Progenitor cell of endocrine pancreas (in vitro differentiated cells): ENCODE data around the gene RNF213. TPM values are rescaled to one million over a fixed set of nuclear protein-coding genes. Genes with fewer than 3 reads are reported as not detected.

ENCODE experiments used
- DNase-seq: peaks from one replicate; pipeline ENCODE4 v3.0.0; 2021; ENCODE audit warnings: low spot score; ENCODE audit not compliant: unreplicated experiment
- H3K27ac Mint-ChIP-seq: 2 replicates; pipeline ENCODE4 v1.8.0; 2021; ENCODE audit warnings: mild to moderate bottlenecking, moderate library complexity, mixed read lengths
- H3K27me3 Mint-ChIP-seq: 2 replicates; pipeline ENCODE4 v1.8.0; 2021; ENCODE audit warnings: mixed read lengths
- H3K36me3 Mint-ChIP-seq: 2 replicates; pipeline ENCODE4 v1.8.0; 2022; ENCODE audit warnings: mixed read lengths; ENCODE audit not compliant: insufficient read depth
- H3K4me1 Mint-ChIP-seq: 2 replicates; pipeline ENCODE4 v1.8.0; 2021; ENCODE audit warnings: low read depth, mixed read lengths
- H3K4me3 Mint-ChIP-seq: 2 replicates; pipeline ENCODE4 v1.8.0; 2021; ENCODE audit warnings: low read depth, mild to moderate bottlenecking, moderate library complexity, mixed read lengths
- H3K9me3 Mint-ChIP-seq: 2 replicates; pipeline ENCODE4 v1.8.0; 2021; ENCODE audit warnings: low read depth, mixed read lengths
- long read RNA-seq: library from polyadenylated mRNA; unstranded; transcript quantifications from one replicate; pipeline ENCODE4 v2.0.0, GENCODE V29; 2020
- total RNA-seq: library from RNA; stranded (reverse); gene quantifications from 2 replicates; pipeline ENCODE4 v1.2.1, GENCODE V29; 2021
- TF ChIP-seq, protein P1 (sequence below): fragments of 200-600 bp; sonication (generic); IDR thresholded peaks from one replicate; pipeline ENCODE4 v1.5.0; 2021; ENCODE audit warnings: antibody characterized with exemption, mild to moderate bottlenecking; ENCODE audit not compliant: unreplicated experiment

The RNF213 gene
- total RNA-seq: 57.6 and 61.9 TPM in 2 replicates
- long read RNA-seq, partial matches to known transcripts: 12 of 18 reads
- long read RNA-seq, other reads (novel, unspliced or antisense): 6 of 18 reads

- Mint-ChIP-seq H3K36me3 (peaks cover 1% of the 10 kb centered on the region), H3K27ac (peak within 1 kb of the TSS; percentile 93), H3K9me3 (no peaks in the 10 kb centered on the region), H3K27me3 (peaks cover 9% of the 10 kb centered on the region), H3K4me3 (peak within 1 kb of the TSS; percentile 86), H3K4me1 (peaks cover 15% of the 10 kb centered on the region)
- peak; percentile 46 for DNase-seq
- TF ChIP-seq, protein P1, sequence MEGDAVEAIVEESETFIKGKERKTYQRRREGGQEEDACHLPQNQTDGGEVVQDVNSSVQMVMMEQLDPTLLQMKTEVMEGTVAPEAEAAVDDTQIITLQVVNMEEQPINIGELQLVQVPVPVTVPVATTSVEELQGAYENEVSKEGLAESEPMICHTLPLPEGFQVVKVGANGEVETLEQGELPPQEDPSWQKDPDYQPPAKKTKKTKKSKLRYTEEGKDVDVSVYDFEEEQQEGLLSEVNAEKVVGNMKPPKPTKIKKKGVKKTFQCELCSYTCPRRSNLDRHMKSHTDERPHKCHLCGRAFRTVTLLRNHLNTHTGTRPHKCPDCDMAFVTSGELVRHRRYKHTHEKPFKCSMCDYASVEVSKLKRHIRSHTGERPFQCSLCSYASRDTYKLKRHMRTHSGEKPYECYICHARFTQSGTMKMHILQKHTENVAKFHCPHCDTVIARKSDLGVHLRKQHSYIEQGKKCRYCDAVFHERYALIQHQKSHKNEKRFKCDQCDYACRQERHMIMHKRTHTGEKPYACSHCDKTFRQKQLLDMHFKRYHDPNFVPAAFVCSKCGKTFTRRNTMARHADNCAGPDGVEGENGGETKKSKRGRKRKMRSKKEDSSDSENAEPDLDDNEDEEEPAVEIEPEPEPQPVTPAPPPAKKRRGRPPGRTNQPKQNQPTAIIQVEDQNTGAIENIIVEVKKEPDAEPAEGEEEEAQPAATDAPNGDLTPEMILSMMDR: no peak
Observed at GRCh38 chr17:80260791-80261158, at the start of gene RNF213. TSS of gene RNF213 (plus strand) at chr17:80260852. CDS start at chr17:80263682, 2,830 bp downstream.

- Mint-ChIP-seq H3K4me3 (no peak overlapping the region), H3K9me3 (no peaks in the 10 kb centered on the region), H3K27ac (no peak overlapping the region), H3K4me1 (no peaks in the 10 kb centered on the region), H3K36me3 (peaks cover 7% of the 10 kb centered on the region), H3K27me3 (no peaks in the 10 kb centered on the region)
- no peak for DNase-seq
- TF ChIP-seq, protein P1: no peak
Observed at GRCh38 chr17:80212109-80212508, 48.5 kb upstream of the RNF213 start.

- Mint-ChIP-seq H3K4me3 (no peak overlapping the region), H3K4me1 (no peaks in the 10 kb centered on the region), H3K9me3 (no peaks in the 10 kb centered on the region), H3K27me3 (no peaks in the 10 kb centered on the region), H3K27ac (no peak overlapping the region), H3K36me3 (peaks cover 8% of the 10 kb centered on the region)
- TF ChIP-seq, protein P1: no peak
- no peak for DNase-seq
Observed at GRCh38 chr17:80212511-80212910, 48.1 kb upstream of the RNF213 start.

GRCh38 chr17:80212962-80213642, 47.5 kb upstream of the RNF213 start:
- Mint-ChIP-seq H3K9me3 (no peaks in the 10 kb centered on the region), H3K4me3 (no peak overlapping the region), H3K4me1 (no peaks in the 10 kb centered on the region), H3K27me3 (no peaks in the 10 kb centered on the region), H3K27ac (no peak overlapping the region), H3K36me3 (peaks cover 9% of the 10 kb centered on the region)
- no peak for DNase-seq
- TF ChIP-seq, protein P1: no peak

DNA sequence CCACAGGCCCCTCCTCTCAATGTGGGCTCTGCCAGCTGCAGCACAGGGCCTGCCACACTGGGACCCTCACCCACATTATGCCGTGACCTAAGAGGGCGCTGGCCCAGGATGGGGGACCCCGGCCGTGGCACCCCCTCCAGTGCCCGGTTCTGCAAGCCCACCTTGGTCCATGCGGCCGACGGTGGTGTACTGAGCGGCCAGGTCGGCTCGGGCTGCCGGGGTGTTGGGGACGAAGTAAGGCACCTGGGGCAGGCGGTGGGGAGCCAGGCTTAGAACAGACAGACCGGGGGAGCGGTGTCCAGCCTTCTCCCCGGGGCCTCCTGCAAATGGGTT, 47.0 kb upstream of the RNF213 start:
- no peak overlapping the region for H3K4me3 Mint-ChIP-seq
- H3K27me3 Mint-ChIP-seq: no peaks in the 10 kb centered on the region
- no peak overlapping the region for H3K27ac Mint-ChIP-seq
- TF ChIP-seq, protein P1: no peak
- no peaks in the 10 kb centered on the region for H3K9me3 Mint-ChIP-seq
- H3K4me1 Mint-ChIP-seq: no peaks in the 10 kb centered on the region
- H3K36me3 Mint-ChIP-seq: peaks cover 9% of the 10 kb centered on the region
- DNase-seq: no peak
